Left lung (tissue), 10 donors: ENCODE measurements around the gene RNU1-1. TPM values are rescaled to one million over a fixed set of nuclear protein-coding genes. Genes with fewer than 3 reads are reported as not detected.
A peak's percentile ranks its signal among the peaks of the same experiment; 100 is the strongest.
"Not testable (repeated sequence)": the region's sequence is repeated elsewhere in the genome, so short reads cannot be mapped to it uniquely, and the experiment has no call there.

ENCODE experiments used
- ATAC-seq: fragments of 200-7000 bp; cut with Tn5 transposase; one replicate; pipeline ENCODE4 v1.9.1; 2020; ENCODE audit warnings: moderate library complexity
- DNase-seq, 4 donors: peaks; one replicate each; pipeline ENCODE4 v3.0.0-alpha.2; 2013 to 2020
- H3K27ac ChIP-seq, 2 donors: fragments of 200-600 bp; sonication (generic) in 1 of 2; one replicate each; pipeline versions ENCODE4 v1.5.0 to v1.8.0; 2020 to 2021
- H3K27me3 ChIP-seq, 2 donors: fragments of 200-600 bp; sonication (generic) in 1 of 2; one replicate each; pipeline versions ENCODE4 v1.5.0 to v1.8.0; 2020 to 2021
- H3K36me3 ChIP-seq, 2 donors: fragments of 200-600 bp; sonication (generic) in 1 of 2; one replicate each; pipeline versions ENCODE4 v1.5.0 to v1.8.0; 2020 to 2021
- H3K4me1 ChIP-seq, 2 donors: fragments of 200-600 bp; one replicate each; pipeline ENCODE4 v1.8.0; 2021
- H3K4me3 ChIP-seq, 2 donors: fragments of 200-600 bp; sonication (generic) in 1 of 2; one replicate each; pipeline versions ENCODE4 v1.5.0 to v1.8.0; 2020 to 2021; ENCODE audit warnings: mild to moderate bottlenecking in 1 of 2
- H3K9me3 ChIP-seq, 2 donors: fragments of 200-600 bp; sonication (generic) in 1 of 2; one replicate each; pipeline versions ENCODE4 v1.5.0 to v1.8.0; 2020 to 2021
- intact Hi-C, 2 donors: fragments of 100-400 bp; cut with DNase I; formaldehyde crosslinking; loops; one replicate each; pipeline versions ENCODE4 v1.11.2 to v1.14.2; 2022
- polyA plus RNA-seq, 6 donors: library from polyadenylated mRNA; unstranded; fragments of 120-200 nt; gene quantifications; one replicate each; pipeline ENCODE4 v1.2.1, GENCODE V29; 2013; ENCODE audit not compliant: insufficient read length in 6 of 6
- total RNA-seq, 2 donors: library from RNA; stranded (reverse); fragmentation: NEBNext Ultra II Directional; extraction: Animal tissue kit (Norgen Biotek cat#: 25700); gene quantifications; one replicate each; pipeline ENCODE4 v1.2.1, GENCODE V29; 2021
- TF ChIP-seq, protein P1 (sequence below), 2 donors: fragments of 200-600 bp; sonication (generic) in 1 of 2; IDR thresholded peaks; one replicate each; pipeline versions ENCODE4 v1.5.0 to v1.8.0; 2021; ENCODE audit warnings: antibody characterized with exemption in 2 of 2
- donor health status: DM: no; HTN: yes; CAD: no.
- donor health status: DM: no; HTN: no; CAD: no.

The RNU1-1 gene
- total and polyA plus RNA-seq, 8 donors: 1.5 to 3,444 (median 2.8) TPM

DNA sequence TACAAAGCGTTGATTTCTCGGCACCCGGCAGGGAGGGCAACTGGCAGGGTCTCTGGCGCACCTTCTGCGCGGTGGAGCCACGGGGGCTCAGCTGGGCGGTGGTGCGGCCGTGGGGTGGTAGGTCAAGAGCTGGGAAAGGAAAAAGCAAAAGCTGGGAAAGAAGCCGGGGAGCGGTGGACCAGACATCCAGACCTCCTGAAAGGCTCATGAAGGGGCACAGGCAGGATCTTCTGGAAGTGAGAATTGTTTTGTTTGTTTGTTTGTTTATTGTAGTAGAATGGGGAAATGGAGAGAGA is 7.2 kb upstream of the RNU1-1 start:
- intact Hi-C loops: no loop called here
- Histone ChIP-seq H3K4me1 (no peaks in the 10 kb centered on the region), H3K36me3 (no peaks in the 10 kb centered on the region), H3K27ac (no peak overlapping the region), H3K9me3 (no peaks in the 10 kb centered on the region), H3K27me3 (peaks cover 13 to 41% of the 10 kb centered on the region in 2 donors), H3K4me3 (no peak overlapping the region)
- ATAC-seq: no peak
- no peak for DNase-seq
- TF ChIP-seq, protein P1, sequence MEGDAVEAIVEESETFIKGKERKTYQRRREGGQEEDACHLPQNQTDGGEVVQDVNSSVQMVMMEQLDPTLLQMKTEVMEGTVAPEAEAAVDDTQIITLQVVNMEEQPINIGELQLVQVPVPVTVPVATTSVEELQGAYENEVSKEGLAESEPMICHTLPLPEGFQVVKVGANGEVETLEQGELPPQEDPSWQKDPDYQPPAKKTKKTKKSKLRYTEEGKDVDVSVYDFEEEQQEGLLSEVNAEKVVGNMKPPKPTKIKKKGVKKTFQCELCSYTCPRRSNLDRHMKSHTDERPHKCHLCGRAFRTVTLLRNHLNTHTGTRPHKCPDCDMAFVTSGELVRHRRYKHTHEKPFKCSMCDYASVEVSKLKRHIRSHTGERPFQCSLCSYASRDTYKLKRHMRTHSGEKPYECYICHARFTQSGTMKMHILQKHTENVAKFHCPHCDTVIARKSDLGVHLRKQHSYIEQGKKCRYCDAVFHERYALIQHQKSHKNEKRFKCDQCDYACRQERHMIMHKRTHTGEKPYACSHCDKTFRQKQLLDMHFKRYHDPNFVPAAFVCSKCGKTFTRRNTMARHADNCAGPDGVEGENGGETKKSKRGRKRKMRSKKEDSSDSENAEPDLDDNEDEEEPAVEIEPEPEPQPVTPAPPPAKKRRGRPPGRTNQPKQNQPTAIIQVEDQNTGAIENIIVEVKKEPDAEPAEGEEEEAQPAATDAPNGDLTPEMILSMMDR (IDR thresholded peaks at IDR 0.05): no peak

DNA sequence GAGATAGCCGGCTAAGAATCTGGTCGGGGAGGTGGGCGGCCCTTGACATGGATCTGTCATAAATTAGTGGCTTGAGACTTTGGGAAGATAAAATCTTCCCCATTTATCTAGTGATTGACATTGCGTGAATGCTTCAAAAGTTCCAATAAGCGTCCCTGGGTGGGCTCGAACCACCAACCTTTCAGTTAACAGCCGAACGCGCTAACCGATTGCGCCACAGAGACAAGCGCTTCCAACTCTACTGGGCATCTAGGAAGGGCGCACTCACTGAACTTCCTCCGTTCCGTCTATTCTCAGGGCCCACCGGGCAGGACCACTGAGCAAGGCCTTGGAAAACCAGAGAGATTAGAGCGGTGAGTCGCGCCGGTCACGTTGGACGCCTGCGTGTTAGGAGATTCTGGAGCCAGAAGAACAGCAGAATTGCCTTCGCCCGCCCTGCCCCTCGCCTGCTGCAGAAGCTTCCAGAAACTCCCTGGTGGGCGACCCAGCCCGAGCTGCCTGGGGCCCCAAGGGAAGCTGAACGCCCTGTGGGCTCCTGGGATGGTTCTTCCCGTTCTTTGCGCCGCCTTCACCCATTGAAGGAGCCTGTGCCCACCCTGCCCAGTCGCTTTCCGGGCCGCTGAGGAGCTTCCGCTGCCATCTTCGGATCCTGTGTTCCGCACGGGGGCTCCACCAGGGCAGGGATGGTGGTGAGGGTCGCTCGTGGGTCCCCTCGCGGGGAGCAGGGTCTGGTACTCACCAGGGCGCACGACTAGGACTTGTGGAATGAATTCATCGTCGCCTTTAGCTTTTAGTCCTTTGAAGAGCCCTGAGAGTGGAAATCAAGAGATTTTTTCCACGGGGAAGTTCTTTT is 6.6 kb upstream of the RNU1-1 start:
- H3K4me1 ChIP-seq, H3K4me3 ChIP-seq, H3K9me3 ChIP-seq, intact Hi-C loops, H3K27ac ChIP-seq, DNase-seq, H3K36me3 ChIP-seq: not testable (repeated sequence)
- peaks cover 13 to 40% of the 10 kb centered on the region in 2 donors for H3K27me3 ChIP-seq
- peak; percentile 18 for ATAC-seq

DNA sequence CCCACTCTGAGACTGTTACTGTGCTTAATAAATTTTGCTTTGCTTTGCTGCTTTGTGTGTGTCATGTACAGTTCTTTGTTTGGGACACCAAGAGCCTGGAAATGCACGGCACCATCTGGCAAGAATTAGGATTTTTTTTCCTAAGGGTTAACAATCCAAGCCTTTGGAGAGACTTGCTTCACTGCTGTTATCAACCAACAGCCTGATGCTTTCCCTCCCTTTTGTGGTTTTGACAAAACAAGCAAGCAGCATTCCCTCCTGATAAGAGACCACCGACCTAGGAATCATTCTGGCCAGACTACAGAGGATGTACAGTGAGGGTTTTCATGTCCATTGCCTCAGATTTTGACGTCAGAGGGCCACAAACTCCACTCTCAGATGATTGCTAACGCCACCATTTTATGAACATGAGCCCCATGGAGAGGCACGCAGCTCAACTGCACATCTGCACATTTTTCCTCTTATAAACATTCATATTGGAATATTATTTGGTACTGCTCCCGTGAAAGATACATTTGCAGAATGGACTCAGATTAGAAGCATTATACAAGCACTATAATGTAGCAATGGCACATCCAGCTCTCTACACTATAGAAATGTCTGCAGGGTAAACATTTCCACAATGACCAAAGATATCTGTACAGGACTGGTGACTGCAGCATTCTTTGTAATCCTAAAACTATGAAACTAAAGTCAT is 5.3 kb upstream of the RNU1-1 start:
- H3K4me3 ChIP-seq, H3K9me3 ChIP-seq, intact Hi-C loops, H3K27ac ChIP-seq, DNase-seq, ATAC-seq, H3K4me1 ChIP-seq, H3K36me3 ChIP-seq: not testable (repeated sequence)
- H3K27me3 ChIP-seq: peaks cover 13 to 40% of the 10 kb centered on the region in 2 donors

DNA sequence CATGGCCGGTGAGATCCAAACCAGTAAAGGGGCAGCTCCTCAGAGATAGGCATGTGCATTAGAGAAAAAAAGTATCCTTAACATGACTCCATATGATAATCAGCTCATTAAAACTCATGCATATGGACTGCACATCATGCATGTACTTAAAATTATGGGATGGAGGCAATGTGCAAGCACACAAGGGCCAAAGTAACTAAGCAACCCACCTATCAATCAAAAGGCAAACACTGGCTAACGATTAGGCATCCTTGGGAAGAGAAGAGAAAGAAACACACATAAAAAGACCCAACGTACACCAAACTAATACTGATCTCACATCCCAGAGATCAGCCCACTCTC is 4.8 kb upstream of the RNU1-1 start:
- H3K4me3 ChIP-seq, ATAC-seq, H3K4me1 ChIP-seq, DNase-seq, intact Hi-C loops, H3K9me3 ChIP-seq, H3K36me3 ChIP-seq, H3K27ac ChIP-seq: not testable (repeated sequence)
- peaks cover 13 to 40% of the 10 kb centered on the region in 2 donors for H3K27me3 ChIP-seq

DNA sequence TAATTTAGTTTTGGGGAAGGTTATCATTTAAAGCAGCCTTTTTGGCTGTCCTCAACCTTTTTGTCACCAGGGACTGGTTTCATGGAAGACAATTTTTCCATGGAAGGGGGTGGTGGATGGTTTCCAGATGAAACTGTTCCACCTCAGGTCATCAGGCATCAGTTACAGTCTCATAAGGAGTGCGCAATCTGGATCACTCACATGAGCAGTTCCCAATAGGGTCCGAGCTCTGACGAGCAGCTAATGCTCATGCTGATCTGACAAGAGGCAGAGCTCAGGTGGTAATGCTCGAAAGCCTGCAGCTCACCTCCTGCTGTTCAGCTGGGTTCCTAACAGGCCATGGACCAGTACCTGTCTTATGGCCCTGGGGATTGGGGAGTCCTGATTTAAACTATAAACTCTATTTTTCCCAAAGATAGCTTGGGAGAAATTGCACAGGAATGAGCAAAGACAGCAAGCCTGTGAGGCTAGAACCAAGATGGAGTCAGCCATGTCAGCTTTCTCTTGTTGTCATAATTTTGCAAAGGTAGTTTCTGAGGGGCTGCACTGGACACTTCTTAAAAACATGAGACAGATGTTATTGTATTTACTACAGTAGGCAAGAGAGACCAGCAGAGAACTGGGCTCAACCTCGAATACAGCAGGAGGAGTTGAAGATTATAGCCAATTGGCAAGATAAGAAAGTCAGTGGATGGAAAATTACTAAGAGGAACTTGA is 2.8 kb upstream of the RNU1-1 start:
- DNase-seq, H3K4me1 ChIP-seq, H3K36me3 ChIP-seq, H3K4me3 ChIP-seq, H3K27ac ChIP-seq, intact Hi-C loops, H3K9me3 ChIP-seq, ATAC-seq: not testable (repeated sequence)
- peaks cover 13 to 40% of the 10 kb centered on the region in 2 donors for H3K27me3 ChIP-seq

DNA sequence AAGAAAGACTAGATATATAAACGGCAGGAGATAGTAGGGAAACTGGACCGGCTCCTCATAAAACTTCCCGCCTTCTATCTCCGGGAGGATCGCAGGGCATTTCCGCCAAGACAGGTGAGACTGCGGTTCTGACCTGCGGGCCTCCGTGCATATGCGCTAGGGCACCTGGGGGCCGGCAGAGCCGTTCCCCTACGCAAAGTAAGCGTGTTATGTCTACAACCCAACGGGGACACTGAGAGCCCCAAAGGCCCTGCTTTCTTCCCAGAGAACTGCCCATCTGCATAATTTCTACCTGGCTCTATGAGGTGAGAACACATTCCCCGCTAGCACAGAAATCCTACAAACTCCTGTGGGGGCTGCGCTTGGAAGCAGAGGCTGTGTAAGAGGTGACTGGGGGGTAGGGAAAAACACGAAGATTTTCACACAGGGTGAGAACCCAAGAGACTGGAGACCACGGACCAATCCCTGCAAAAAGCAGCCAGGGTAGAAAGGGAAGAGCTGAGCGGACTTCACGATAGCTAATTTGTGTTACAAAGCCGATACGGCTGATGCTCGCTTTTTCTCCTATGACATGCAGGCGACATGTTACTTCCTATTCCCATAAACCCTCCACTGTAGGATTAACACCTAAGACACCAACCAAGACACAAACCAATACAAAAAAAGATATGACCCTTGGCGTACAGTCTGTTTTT is 526 bp downstream of the RNU1-1 start:
- H3K27ac ChIP-seq: peak overlapping the region; percentile 64 to 70
- intact Hi-C loops, H3K4me3 ChIP-seq, H3K4me1 ChIP-seq, H3K9me3 ChIP-seq, H3K36me3 ChIP-seq: not testable (repeated sequence)
- H3K27me3 ChIP-seq: peaks cover 0 to 13% of the 10 kb centered on the region in 2 donors
- peak in 2 of 4 donors; percentile 72 to 90 for DNase-seq
- ATAC-seq: peak; percentile 99

DNA sequence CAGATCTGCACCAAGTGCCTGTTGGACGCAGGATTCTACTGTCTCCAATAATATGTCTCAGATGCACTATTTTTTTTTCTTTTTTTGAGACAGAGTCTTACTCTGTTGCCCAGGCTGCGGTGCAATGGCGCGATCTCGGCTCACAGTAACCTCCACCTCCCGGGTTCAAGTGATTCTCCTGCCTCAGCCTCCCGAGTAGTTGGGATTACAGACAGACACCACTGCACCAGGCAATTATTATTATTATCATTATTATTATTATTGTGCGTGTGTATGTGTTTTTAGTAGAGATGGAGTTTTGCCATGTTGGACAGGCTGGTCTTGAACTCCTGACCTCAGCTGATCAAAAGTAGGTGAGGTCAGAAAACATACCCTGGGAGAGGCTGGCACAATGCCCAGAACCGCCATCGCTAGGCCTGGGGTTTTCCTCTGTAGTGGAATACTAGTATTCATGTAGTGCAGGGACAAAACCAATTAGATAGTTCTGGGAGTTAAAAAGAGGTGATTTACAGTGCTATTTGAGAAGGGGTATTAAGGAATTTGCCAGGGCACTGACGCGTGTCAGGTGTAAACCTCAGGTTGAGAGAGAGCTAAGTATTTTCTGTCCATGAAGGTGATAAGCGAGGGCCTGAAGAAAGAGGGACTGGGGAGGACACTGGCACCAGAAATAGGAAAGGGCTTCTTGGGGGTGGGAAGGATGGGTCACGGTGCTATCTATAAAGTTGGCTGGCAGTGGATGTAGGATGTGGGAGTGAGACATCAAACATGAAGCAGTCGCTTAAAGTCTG is 1.3 kb downstream of the RNU1-1 start:
- intact Hi-C loops, H3K27me3 ChIP-seq, H3K4me3 ChIP-seq, H3K9me3 ChIP-seq, H3K36me3 ChIP-seq, DNase-seq, ATAC-seq, H3K4me1 ChIP-seq: not testable (repeated sequence)
- H3K27ac ChIP-seq: peak overlapping the region; percentile 64 to 70

DNA sequence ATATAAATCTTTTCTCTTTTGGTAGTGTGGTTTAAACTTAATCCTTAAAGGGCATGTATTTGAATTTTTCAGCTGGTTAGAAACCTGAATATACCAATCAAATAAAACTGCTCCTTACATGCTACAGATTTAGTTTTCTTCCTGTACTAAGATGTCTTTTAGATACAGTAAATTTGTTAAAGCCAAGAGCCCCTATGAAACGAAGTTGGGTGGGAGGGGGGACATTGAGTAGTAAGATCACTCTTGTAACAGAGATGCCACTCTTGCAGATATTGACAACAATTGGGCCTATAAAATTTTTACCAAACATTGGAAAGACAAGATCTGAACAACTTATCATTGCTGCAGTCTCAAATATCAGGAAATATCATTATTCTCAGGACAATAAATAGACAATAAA is 2.2 kb downstream of the RNU1-1 start:
- ATAC-seq, intact Hi-C loops, H3K4me3 ChIP-seq, H3K27me3 ChIP-seq, H3K27ac ChIP-seq, DNase-seq, H3K9me3 ChIP-seq, H3K36me3 ChIP-seq, H3K4me1 ChIP-seq: not testable (repeated sequence)

DNA sequence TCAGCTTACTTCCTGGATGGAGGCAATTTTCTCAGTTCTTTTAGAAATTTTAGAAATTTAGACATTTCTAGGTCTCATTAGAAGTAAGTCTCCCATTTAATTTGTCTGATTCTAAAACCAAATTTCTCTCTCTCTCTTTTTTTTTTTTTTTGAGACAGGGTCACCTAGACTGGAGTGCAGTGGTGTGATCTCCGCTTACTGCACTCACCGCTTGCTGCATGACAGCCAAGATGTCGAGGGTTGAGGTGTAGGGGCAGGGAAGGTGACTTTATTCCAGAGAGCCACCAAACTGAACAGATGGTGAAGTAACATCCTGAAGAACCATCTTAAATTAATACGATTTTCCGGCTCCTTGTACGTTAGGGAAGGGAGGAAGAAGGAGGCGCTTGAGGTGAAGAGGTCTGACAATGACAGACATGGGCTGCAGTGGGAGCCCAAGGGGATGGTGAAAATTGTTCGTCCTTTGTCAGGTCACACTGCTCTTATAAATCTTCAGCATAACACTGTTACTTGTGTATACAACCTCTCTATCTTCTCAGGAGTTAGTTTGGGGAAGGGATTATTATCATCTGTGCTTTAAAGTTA is 5.1 kb downstream of the RNU1-1 start:
- H3K4me3 ChIP-seq, H3K27ac ChIP-seq, H3K4me1 ChIP-seq, H3K27me3 ChIP-seq, H3K9me3 ChIP-seq, intact Hi-C loops, ATAC-seq, H3K36me3 ChIP-seq, DNase-seq: not testable (repeated sequence)

DNA sequence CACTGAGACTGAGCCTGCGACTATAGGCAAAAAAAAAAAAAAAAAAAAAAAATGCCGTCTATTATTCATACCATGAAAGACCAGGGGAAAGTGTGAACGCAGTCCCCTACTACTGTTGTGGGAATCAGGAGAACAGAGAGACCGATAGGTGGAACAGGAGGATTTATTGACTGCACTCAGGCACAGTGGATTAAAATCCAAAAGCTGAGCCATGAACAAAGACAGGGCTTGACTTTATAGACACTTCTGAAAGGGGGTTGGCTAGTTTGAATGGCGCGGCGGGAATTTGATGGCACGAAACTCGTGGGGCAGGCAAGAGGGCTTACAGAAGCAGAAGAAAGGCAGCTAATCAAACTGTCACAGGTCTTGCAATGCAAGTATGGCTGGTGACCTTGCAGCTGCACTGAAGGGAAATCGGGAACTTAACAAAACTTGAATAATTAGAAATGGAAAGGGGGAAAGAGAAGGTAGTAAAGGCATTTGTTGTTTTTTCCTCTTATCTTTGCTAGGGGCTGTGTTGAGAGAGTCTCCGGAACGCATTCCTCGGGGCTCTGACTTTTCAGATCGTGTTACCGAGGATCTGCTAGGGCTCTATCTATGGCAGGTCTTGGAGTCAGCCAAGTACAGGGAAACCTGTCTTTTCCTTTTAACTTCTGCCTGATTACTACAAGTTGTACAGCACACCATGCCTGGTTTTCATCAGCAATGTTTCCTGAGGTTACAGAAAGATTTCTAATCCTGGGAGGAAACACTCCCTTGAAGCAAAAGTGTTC is 7.5 kb downstream of the RNU1-1 start:
- H3K27me3 ChIP-seq, H3K27ac ChIP-seq, DNase-seq, H3K9me3 ChIP-seq, ATAC-seq, H3K4me3 ChIP-seq, H3K36me3 ChIP-seq, intact Hi-C loops, H3K4me1 ChIP-seq: not testable (repeated sequence)
